GM18873 (cell line): Measurements from ENCODE around the gene PTPN23.

Experiments
- ATAC-seq: cut with Tn5 transposase; IDR thresholded peaks from one replicate; pipeline ENCODE4 v1.9.1; 2021; ENCODE audit warnings: mild to moderate bottlenecking, moderate library complexity, moderate number of reproducible peaks; ENCODE audit not compliant: unreplicated experiment, low FRiP score

Gene PTPN23

GRCh38 chr3:47405820-47406761, 25.3 kb downstream of the PTPN23 start:
- ATAC-seq, result no peak

- no peak for ATAC-seq
These were observed 25.9 kb downstream of the PTPN23 start for GRCh38 chr3:47406762-47407149.

GRCh38 chr3:47407237-47407636, 26.4 kb downstream of the PTPN23 start:
- no peak for ATAC-seq

GRCh38 chr3:47407896-47408838, 27.3 kb downstream of the PTPN23 start:
- ATAC-seq, result no peak

- no peak for ATAC-seq
These were observed 28.0 kb downstream of the PTPN23 start for GRCh38 chr3:47408839-47409229.

- no peak for ATAC-seq
These were observed 28.5 kb downstream of the PTPN23 start for GRCh38 chr3:47409284-47409683.

GRCh38 chr3:47409688-47410416, 29.0 kb downstream of the PTPN23 start:
- no peak for ATAC-seq

GRCh38 chr3:47410417-47410720, 29.5 kb downstream of the PTPN23 start:
- ATAC-seq, result no peak

GRCh38 chr3:47410801-47411646, 30.2 kb downstream of the PTPN23 start:
- ATAC-seq, result no peak

GRCh38 chr3:47411696-47412452, 31.1 kb downstream of the PTPN23 start:
- no peak for ATAC-seq

GRCh38 chr3:47412453-47412756, 31.6 kb downstream of the PTPN23 start:
- ATAC-seq, result no peak

- ATAC-seq, result no peak
These were observed 32.2 kb downstream of the PTPN23 start for GRCh38 chr3:47412842-47413520.

- no peak for ATAC-seq
These were observed 32.9 kb downstream of the PTPN23 start for GRCh38 chr3:47413751-47414150.

- no peak for ATAC-seq
These were observed 33.3 kb downstream of the PTPN23 start for GRCh38 chr3:47414161-47414564.

GRCh38 chr3:47414666-47415587, 34.1 kb downstream of the PTPN23 start:
- no peak for ATAC-seq

- ATAC-seq, result no peak
These were observed 35.2 kb downstream of the PTPN23 start for GRCh38 chr3:47416041-47416440.

- ATAC-seq, result no peak
These were observed 37.6 kb downstream of the PTPN23 start for GRCh38 chr3:47418167-47419082.
